Chondrocyte (in vitro differentiated cells): ENCODE measurements around the gene ITPR3. TPM values are rescaled to one million over a fixed set of nuclear protein-coding genes. Genes with fewer than 3 reads are reported as not detected.

Source experiments
- DNase-seq: peaks from one replicate; pipeline ENCODE4 v3.0.0; 2021; ENCODE audit warnings: mixed read lengths, low spot score
- H3K27ac Mint-ChIP-seq: one replicate; pipeline ENCODE4 v1.8.0; 2021; ENCODE audit warnings: mild to moderate bottlenecking, moderate library complexity, mixed read lengths; ENCODE audit not compliant: unreplicated experiment
- H3K27me3 Mint-ChIP-seq: 2 replicates; pipeline ENCODE4 v1.8.0; 2021; ENCODE audit warnings: low read depth, mixed read lengths
- H3K36me3 Mint-ChIP-seq: 2 replicates; pipeline ENCODE4 v1.8.0; 2021; ENCODE audit warnings: low read depth, mixed read lengths
- H3K4me1 Mint-ChIP-seq: 2 replicates; pipeline ENCODE4 v1.8.0; 2021; ENCODE audit warnings: low read depth, mild to moderate bottlenecking, mixed read lengths
- H3K4me3 Mint-ChIP-seq: one replicate; pipeline ENCODE4 v1.8.0; 2021; ENCODE audit warnings: mild to moderate bottlenecking, moderate library complexity, mixed read lengths; ENCODE audit not compliant: unreplicated experiment
- H3K9me3 Mint-ChIP-seq: 2 replicates; pipeline ENCODE4 v1.8.0; 2021; ENCODE audit warnings: low read depth, mixed read lengths
- CTCF ChIP-seq: fragments of 200-600 bp; sonication (generic); IDR thresholded peaks from 2 replicates; pipeline ENCODE4 v1.5.0; 2021; ENCODE audit warnings: antibody characterized with exemption, mild to moderate bottlenecking, moderate library complexity
- total RNA-seq: library from RNA; stranded (reverse); gene quantifications from 3 replicates; pipeline ENCODE4 v1.2.1, GENCODE V29; 2021

ITPR3 gene
- total RNA-seq, 1 donor from 2014 or later: 10.0 TPM

DNA sequence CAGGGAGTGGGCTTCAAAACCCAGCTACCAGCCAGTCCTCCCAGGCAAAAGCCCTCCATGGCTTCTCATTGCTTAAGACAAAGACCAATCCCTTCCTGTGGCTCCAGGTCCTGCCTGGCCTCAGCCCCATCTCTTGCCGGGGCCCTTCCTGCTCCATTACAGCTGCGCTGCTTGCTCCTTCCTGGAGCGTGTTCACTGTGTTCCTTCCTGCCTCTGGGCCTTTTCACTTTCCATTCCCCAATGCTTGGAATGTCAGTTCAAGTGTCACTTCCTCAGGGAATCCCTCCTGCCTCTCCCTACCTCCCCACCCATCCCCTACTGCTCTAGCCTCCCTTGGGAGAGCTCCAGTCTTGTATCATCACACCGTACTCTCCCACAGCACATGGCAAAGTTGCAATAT is 11.1 kb upstream of the ITPR3 start:
- Mint-ChIP-seq H3K9me3 (peaks cover 2% of the 10 kb centered on the region), H3K36me3 (no peaks in the 10 kb centered on the region), H3K4me3 (no peak overlapping the region), H3K27me3 (no peaks in the 10 kb centered on the region), H3K27ac (peak overlapping the region; percentile 71), H3K4me1 (peaks cover 35% of the 10 kb centered on the region)
- TF ChIP-seq CTCF: no peak
- DNase-seq: no peak

DNA sequence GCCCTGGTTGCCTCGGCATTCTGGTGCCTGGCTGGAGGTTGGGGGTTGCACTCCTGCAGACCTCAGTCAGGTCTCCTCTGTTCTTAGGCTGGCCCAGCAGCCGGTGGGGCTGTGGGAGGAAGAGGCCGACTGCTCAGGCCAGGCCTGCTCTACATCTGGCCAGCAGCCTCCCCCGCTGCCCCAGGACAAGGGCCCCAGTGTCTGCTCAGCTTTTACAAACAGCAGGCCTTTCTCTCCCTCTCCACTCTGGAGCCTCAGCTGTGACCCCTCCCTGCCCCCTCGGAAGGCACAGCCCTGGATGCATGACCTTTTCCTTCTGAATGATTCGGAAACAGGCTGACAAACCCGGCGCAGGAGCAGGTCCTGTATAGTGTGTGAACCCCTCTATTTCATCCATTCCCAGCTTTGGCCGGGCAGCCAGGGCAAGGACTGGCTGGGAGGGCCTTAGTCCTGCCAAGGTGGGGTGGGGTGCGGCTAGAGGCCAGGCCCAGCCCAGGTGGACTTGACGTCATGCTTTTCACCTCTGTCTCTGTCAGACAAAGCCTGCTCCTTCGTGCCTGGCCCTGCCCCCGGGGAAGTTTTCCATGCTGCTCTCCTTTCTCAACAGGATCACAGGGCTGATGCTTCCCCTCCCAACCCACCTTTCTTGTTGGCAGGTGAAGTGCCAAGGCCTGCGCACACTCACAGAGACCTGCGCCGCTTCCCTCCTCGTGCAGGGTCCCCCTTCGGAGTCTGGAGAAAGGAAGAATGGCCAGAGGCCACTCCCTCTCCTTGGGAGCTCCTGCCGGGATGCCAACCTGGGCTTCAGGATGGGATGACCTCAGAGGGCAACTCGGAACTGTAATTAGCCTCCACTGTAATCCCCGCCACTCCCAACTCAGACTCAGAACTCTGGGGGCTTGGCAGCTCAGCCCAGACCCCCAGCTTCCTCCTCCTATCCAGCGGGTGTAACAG is 10.1 kb upstream of the ITPR3 start:
- DNase-seq: no peak
- Mint-ChIP-seq H3K36me3 (no peaks in the 10 kb centered on the region), H3K4me1 (peaks cover 35% of the 10 kb centered on the region), H3K27ac (no peak overlapping the region), H3K9me3 (no peaks in the 10 kb centered on the region), H3K27me3 (no peaks in the 10 kb centered on the region), H3K4me3 (no peak overlapping the region)
- no peak for TF ChIP-seq CTCF

- Mint-ChIP-seq H3K27ac (peak overlapping the region; percentile 91), H3K4me1 (peaks cover 35% of the 10 kb centered on the region), H3K36me3 (no peaks in the 10 kb centered on the region), H3K27me3 (no peaks in the 10 kb centered on the region), H3K9me3 (no peaks in the 10 kb centered on the region), H3K4me3 (no peak overlapping the region)
- no peak for DNase-seq
- no peak for TF ChIP-seq CTCF
These were observed 7.9 kb upstream of the ITPR3 start for GRCh38 chr6:33613146-33613794.

DNA sequence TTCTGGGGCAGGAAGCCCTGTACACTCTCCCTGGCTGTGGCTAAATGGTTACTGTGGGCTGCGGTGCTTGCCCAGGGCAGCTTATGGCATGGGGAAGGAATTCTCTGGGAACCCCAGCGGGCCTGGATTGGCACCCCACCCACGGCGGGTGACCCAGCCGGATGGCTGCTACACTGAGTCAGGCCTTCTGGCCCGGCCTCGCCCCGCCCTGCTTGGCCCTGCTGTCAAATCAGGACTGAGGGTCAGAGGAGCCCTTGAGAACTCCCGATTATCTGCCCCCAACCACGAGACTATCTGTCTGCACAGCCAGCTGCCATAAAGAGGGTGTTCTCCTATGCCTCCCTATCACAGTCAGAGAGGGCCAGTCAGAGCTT is 7.3 kb upstream of the ITPR3 start:
- H3K27me3 Mint-ChIP-seq: no peaks in the 10 kb centered on the region
- H3K4me3 Mint-ChIP-seq: no peak overlapping the region
- TF ChIP-seq CTCF: no peak
- H3K27ac Mint-ChIP-seq: peak overlapping the region; percentile 91
- no peaks in the 10 kb centered on the region for H3K9me3 Mint-ChIP-seq
- H3K36me3 Mint-ChIP-seq: no peaks in the 10 kb centered on the region
- no peak for DNase-seq
- peaks cover 33% of the 10 kb centered on the region for H3K4me1 Mint-ChIP-seq

- Mint-ChIP-seq H3K4me3 (no peak overlapping the region), H3K27ac (no peak overlapping the region), H3K27me3 (no peaks in the 10 kb centered on the region), H3K4me1 (peaks cover 24% of the 10 kb centered on the region), H3K9me3 (no peaks in the 10 kb centered on the region), H3K36me3 (no peaks in the 10 kb centered on the region)
- no peak for TF ChIP-seq CTCF
- no peak for DNase-seq
These were observed 5.0 kb upstream of the ITPR3 start for GRCh38 chr6:33616113-33616512.
